Activated T-helper 9 cell treated with anti-CD3 and anti-CD28 coated beads, Interleukin-2, amount 50 U/mL, for 16 hours (primary cell): ENCODE results near the gene NYNRIN.

Experiments
- DNase-seq: peaks from one replicate; pipeline ENCODE4 v3.0.0-alpha.2; 2020; ENCODE audit warnings: low read depth

The NYNRIN gene

GRCh38 chr14:24392325-24393091, 6.3 kb upstream of the NYNRIN start:
- DNase-seq, result no peak

- no peak for DNase-seq
These were observed 4.5 kb upstream of the NYNRIN start for GRCh38 chr14:24394275-24394674.

GRCh38 chr14:24395609-24396582, 2.9 kb upstream of the NYNRIN start:
- no peak for DNase-seq

- DNase-seq, result no peak
These were observed 1.0 kb upstream of the NYNRIN start for GRCh38 chr14:24397639-24398292.

GRCh38 chr14:24398293-24398652, 530 bp upstream of the NYNRIN start:
- DNase-seq, result no peak

GRCh38 chr14:24399447-24399822, 632 bp downstream of the NYNRIN start:
- no peak for DNase-seq

- DNase-seq, result no peak
These were observed 1.4 kb downstream of the NYNRIN start for GRCh38 chr14:24399999-24400718.

- DNase-seq, result no peak
These were observed 3.3 kb downstream of the NYNRIN start for GRCh38 chr14:24401810-24402702.

GRCh38 chr14:24403294-24403998, 4.6 kb downstream of the NYNRIN start:
- no peak for DNase-seq

- no peak for DNase-seq
These were observed 6.0 kb downstream of the NYNRIN start for GRCh38 chr14:24404814-24405213.

GRCh38 chr14:24406416-24406815, 7.6 kb downstream of the NYNRIN start:
- no peak for DNase-seq

- DNase-seq, result no peak
These were observed 9.0 kb downstream of the NYNRIN start for GRCh38 chr14:24407608-24408325.

GRCh38 chr14:24408764-24409163, 10.0 kb downstream of the NYNRIN start:
- no peak for DNase-seq

GRCh38 chr14:24409192-24409591, 10.4 kb downstream of the NYNRIN start:
- no peak for DNase-seq

GRCh38 chr14:24409956-24410355, 11.2 kb downstream of the NYNRIN start:
- no peak for DNase-seq

GRCh38 chr14:24411443-24412389, 12.9 kb downstream of the NYNRIN start:
- DNase-seq, result no peak

GRCh38 chr14:24414077-24414476, 15.3 kb downstream of the NYNRIN start:
- no peak for DNase-seq

GRCh38 chr14:24414732-24415420, 16.1 kb downstream of the NYNRIN start:
- no peak for DNase-seq
